Esophagus squamous epithelium (tissue), 4 donors: ENCODE results near the gene C1orf94.

ENCODE experiments used
- CTCF ChIP-seq, 6 experiments: fragments of 450-650 bp in 4 of 6; fragments of 200-600 bp in 2 of 6; sonication (generic) in 2 of 6; IDR thresholded peaks; one replicate each; pipeline ENCODE4 v1.5.1; 2016 to 2019; ENCODE audit warnings: antibody characterized with exemption in 6 of 6, mild to moderate bottlenecking in 4 of 6, moderate library complexity in 4 of 6
- POLR2A ChIP-seq, 4 donors: fragments of 450-650 bp; IDR thresholded peaks; one replicate each; pipeline ENCODE4 v1.6.1; 2017; ENCODE audit warnings: antibody characterized with exemption in 4 of 4, mild to moderate bottlenecking in 4 of 4, moderate library complexity in 3 of 4

DNA sequence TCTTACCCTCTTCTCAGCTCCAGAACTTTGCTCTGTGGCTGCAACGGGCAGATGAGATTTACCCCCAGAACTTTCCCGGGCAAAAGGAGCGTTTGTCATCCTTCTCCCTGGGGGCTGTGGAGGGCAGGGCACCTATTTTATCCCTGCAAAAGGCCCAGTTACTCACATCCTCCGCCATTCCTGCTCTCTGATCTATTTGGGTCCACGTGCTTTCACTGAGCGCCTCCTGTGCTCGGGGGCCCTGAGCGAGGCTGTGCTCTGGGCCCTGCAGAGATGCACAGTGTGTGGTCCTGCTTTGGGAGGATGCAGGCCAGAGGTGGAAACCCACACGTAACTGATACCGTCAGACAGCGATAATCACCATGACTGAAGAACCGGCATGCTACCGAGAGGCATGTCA lies 9.3 kb upstream of the C1orf94 start:
- TF ChIP-seq CTCF (IDR thresholded peaks at IDR 0.05) (no peak), POLR2A (IDR thresholded peaks at IDR 0.05) (no peak)
